ENCODE data around the gene DYRK3.
"Not testable (repeated sequence)": the region's sequence is repeated elsewhere in the genome, so short reads cannot be mapped to it uniquely, and the experiment has no call there.

DYRK3 gene

DNA sequence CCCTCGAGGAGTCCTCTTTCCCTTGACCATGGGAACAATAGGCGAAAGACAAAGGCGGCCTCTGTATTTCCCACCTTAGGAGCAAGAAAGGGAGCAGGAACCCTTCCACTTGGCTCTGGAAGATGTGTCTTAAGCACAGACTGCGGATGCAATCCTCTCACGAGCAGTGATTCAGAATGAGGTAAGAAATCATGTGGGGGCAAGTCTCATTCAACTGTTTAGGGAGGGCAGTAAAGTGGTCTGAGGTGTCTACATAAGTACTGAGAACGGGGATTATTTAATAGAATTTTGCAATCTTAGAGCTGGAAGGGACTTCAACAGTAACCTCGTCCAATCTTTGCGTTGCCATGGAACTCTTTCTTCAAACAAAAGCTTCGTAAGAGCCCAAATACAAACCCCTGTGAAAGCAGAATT lies 1.6 kb upstream of the DYRK3 start:
- DNase-seq = no peak

DNA sequence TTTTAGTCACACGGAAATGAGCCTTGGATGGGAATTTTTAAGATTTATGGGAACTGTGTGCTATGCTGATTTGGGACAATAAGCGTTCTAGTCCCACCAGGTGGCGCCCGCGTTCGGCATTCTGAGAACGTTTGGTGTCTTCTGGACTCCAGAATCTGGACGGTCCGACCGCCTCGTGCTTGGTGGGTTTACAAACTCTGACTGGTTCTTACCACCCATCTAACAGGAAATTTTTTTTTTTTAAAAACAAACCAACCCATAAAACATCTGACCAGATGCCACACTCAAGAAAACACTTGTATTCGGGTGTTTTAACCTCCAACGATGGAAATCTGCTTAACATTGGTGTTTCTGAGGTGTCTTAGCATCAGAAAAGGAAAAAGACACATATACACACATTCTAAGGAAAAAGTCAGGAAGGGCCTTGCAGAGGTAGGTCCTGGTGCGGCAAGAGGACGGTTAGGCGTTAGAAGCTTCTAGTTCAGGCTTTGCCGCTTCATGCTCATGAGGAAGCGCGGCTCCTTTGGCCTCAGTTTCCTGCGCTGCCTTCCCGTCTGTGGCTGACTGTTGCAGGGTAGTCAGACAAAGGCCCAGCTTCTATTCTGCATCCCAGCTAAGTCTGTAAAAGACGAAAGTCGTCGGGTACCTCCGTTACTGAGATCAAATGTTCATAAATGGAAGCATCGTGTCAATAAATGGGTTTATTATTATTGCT lies 814 bp upstream of the DYRK3 start:
- DNase-seq = peak; percentile 62 to 88

DNA sequence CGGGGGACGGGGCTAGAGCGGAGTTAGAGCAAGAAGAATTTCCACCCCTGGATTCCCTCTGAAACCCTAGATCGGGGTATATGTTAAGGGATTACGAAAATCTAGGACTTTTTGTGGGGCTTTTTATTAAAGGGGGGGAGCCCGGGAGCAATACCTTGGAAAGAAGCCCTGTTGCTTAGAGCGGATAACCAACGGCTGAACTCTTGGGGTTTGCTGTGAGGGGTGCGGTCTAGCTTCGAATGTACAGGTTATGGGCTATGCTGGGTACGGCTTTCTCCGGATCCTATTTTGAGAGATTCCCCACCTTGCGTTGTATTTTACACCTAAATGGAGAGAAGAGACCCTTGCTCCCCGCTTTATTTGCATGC lies 626 bp downstream of the DYRK3 start:
- no peak for DNase-seq

DNA sequence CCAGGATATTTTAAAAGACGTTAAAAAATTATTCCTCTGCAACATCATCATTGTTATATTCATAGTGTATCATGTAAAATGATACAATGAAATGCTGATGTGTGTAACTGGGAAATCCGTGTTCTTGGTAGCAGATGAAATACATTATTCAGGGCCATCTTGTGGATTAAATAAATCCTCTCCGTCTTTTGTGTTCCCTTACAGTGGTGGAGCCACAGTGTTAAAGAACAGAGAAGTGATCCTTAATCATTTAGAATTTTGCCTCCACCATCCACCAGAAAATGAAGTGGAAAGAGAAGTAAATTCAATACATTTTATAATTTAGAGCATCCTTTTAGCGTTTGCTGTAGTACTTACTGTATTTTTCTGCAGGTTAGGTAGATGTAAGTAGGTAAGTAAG lies 1.3 kb downstream of the DYRK3 start:
- no peak for DNase-seq

DNA sequence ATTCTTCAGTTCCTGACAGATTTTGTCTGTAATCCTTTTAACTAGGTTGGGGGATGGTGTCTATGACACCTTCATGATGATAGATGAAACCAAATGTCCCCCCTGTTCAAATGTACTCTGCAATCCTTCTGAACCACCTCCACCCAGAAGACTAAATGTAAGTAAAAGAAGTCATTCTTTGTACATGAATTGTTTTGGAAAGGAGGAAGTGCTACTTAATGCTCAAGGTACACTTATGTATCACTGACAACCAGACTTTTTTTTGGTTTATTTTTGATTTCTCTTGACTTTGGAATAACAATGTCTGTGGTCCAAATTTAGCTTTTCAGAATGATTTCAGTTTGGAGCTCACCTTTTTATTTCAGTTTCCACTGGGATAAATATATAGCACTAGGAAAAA lies 2.3 kb downstream of the DYRK3 start:
- DNase-seq = no peak

DNA sequence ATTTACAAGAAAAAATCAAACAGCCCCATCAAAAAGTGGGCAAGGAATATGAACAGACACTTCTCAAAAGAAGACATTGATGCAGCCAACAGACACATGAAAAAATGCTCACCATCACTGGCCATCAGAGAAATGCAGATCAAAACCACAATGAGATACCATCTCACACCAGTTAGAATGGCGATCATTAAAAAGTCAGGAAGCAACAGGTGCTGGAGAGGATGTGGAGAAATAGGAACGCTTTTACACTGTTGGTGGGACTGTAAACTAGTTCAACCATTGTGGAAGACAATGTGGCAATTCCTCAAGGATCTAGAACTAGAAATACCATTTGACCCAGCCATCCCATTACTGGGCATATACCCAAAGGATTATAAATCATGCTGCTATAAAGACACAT lies 6.7 kb downstream of the DYRK3 start:
- DNase-seq = not testable (repeated sequence)

DNA sequence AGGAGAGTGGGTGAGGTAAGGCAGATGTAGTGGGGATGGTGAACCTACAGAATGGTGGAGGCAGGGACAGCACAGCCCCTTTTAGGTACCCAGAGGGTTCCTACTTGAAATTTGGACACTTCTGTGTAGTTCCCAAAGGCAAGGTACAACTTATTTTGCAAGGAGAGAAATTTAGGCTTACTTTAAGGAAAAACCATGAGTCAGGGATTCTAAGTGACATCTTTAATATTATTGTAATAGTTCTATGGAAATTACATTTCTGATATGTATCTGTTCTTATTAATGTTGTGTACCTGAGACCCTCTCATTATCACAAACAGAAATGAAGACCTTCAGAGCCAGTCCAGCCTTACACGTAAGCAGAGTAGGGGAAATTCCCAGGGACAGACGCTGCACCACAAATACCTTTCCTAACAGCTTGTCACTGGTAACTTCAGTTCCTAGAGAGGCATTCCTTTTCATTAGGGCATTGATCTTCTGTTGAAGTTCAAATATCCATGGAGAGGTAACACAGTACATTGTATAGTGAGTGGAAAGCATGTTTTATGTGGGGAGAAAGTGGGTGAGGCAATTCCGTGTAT lies 7.9 kb downstream of the DYRK3 start:
- no peak for DNase-seq

DNA sequence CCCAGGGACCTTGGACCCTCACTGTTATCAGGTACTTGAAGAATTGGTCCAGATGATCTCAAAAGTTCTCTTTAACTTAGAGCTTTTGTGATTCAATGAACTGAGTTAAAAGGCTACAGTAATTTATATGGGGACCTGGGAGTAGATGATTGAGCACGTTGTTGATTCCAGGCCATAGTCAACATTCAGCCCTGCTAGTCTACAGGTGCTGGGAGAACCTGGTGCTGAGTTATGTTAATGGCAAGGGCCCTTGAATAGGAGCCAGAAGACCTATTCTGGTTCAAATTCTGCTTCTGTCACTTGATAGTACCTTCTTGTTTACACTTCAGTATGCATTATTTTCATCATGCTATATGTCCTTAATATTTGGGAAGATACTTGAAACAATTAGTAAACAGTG lies 11.2 kb downstream of the DYRK3 start:
- DNase-seq = no peak

DNA sequence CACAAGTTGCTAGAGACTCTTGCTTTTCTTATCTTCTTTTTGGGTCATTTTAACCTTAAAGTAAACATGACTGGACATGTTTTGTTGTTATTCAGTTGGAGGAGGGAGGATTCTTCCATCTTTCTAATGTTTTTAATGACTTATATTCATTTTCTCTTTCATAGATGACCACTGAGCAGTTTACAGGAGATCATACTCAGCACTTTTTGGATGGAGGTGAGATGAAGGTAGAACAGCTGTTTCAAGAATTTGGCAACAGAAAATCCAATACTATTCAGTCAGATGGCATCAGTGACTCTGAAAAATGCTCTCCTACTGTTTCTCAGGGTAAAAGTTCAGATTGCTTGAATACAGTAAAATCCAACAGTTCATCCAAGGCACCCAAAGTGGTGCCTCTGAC lies 11.9 kb downstream of the DYRK3 start:
- DNase-seq = no peak

DNA sequence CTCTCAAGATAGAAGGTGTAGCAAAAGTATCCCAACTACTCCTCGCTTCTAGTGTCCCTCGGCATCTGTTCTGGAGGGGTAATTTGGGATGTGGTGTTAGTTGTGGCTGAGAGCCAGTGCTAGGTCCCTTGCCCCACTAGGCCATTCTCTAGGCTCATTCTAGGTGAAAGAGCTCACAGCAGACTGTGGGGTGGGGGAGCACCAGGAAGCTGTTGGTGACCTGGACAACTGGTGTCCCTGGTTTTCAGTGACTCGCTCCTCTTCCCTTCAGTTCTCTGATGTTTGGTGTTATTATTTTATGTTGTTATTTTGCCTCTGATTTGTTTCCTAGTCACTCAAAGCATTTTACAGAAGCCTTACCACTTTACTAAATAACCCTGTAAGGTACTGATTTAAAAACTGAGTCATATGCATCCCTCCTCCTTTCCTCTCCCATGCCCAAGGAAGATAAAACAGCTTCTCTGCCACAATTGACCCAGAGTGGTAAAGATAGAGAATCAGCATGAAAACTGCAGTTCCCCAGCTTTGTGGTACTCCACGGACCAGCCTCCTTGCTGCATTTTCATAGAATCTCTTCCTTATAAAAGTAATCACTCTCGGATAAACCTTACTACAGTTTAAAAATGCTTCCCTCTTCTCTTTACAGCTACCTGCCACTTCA lies 14.1 kb downstream of the DYRK3 start:
- no peak for DNase-seq

DNA sequence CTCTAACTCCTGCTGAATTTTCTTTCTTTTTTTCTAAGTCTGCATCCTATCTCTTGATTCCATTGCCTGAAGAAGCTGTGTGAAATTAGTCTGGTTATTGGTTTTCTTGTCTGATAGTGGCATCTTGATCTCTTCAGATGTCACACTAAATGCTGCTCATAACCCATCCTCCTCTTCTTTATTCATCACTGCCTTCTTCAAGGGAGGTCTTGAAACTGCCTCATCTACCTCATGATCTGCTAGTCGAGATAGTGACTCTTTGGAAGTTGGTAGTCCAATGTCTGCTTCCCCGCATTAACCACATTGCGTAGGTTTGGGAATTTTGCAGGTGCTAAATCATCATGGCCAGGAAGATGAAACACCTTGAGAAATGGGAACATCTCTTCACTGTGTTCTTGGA lies 15.7 kb downstream of the DYRK3 start:
- DNase-seq = no peak

DNA sequence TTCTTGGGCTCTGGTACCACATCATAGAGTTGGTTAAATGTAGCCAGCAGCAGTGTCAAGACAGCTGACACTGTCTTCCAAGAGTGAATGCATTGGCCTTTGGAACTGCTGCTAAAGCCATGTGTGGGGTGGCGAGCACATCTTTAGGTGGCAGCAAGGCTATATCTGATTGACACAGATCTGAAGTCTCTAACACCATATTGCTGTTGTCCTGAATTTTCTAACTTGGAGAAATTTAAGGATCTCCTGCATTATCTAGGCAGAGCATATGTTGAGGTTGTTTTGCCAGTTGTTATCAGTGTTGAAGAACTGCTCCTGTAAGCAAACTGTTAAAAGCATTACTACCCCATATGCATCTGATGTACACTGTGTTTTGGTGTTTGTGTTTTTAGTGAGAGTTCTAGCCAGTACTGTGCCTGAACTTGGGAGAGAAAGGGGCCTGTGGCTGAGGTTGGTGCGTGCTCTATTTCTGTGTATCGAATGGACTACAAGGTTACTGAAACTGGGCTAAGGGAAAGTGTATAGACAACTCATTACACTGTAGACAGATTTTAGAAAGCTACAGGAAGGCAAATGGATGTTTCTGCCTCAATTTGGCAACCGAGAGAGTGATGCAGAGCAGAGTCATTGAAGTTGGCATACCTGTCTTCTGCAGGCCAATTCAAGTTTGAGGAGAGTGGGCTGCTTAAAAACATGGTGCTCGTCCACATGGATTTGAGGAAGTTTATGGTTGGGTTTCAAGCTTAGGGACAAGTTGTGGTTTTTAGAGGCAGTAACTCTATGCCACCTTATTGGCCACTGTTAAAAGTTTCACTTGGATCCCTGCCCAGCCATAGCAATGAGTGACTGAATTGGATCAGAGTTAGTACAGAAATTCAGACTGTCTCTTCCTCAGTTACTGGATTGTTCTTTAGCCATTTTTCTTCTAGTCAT lies 16.9 kb downstream of the DYRK3 start:
- no peak for DNase-seq

DNA sequence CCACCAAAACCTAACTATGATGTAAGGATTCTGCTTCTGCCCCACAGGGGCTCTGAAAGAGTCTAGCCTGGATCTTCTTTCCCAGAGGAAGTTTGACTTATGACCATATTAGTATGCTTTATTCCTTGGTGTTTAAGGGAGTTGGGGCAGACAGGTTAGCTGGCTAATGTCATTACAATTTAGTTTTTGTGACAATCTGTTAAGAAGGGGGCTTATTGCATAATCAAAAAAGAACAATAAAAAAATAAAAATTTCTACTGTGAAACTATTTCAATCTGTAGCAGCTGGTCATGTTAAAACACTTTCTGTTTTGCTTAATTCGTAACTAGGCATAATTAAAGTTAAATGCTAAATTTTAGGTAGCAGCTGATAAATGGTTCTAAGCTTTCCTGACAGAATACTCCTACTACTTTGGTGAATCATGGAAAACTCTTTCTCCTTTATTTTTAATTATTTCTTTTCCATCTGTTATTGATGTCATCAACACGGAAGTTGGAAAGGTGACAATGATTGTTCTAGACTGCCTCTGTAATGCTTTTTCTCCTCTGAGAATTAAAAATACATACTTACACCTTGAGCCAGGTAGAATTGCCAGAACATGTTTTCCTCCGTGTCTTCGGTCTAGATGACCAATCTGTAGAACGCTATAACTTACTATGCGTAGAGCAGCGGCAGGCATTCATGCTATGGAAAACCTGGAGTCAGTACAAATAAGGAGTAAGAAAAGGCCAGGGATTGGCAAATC lies 18.6 kb downstream of the DYRK3 start:
- DNase-seq = no peak

DNA sequence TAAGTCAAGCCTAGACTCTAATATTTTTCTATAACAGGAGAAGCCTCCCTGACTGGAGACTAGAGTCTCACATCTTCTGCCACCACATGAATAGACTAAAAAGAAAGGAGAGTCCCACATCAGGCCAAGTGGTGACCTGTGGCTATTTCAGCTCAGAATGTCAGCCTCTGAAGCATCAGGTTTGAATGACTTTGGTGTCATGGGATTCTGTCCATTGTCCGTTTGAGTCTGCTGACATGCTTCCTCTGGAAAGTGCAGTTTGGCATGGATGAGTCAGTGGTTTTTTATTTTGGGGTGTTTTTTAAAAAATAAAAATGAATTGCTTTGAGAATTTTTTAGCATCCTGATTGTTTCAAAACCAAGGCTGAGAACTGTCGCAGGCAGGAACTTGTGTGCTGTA lies 19.5 kb downstream of the DYRK3 start:
- DNase-seq = no peak

DNA sequence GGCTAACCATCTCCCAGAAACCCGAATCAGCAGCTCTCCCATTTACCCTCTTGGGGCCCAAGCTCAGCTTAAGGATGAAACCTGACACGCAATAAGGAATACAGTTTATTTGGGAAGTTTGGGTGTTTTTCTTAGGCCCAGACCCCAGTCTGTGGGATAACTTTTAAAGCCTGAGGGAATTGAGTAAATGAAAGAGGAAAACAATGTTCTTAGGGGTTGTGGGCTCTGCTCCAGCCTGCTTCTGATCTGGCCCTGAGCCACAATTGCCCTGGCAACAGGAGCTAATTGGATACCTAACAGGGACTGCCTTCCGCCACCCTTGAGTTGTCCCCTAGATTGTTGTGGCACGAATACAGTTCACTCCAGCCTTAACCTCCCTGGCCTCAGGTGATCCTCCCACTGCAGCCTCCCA lies 20.1 kb downstream of the DYRK3 start:
- DNase-seq = no peak

DNA sequence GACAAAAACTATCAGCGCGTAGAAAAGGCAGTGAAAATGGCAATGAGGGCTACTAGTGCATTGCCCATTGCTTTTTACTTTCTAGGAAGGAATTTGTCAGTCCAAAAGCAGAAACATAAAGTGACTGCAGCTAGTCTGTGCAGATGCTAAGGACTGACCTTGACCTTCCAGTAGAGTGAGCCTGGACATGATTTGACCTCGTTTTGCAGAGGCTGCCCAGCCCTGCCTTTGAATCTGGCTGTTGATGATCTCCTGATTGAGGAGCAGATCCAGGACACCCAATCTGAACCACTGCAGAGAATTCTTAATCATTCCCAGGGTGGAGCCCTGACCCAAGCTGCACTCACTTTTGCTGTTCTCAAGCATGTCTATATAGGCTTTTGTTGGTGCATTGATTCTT lies 21.6 kb downstream of the DYRK3 start:
- no peak for DNase-seq

DNA sequence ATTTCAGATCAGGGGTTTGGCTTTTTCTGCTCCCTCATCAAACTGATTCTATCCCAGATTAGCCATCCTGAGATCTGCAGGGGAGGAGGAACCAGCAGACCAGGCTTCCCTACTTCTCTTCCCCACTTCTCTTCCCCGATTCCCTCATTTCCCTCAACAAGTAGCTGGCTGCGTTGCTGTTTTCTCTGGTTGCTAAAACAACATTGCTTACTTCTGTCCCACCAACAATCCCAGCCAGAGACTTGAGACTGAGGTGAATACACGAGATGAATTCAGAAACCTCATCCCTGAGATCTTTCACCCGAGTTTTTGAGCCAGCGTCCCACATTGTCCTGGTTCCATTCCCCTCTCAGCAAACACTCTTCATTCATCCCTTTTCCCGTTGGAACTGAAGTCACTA lies 22.4 kb downstream of the DYRK3 start:
- DNase-seq = no peak

DNA sequence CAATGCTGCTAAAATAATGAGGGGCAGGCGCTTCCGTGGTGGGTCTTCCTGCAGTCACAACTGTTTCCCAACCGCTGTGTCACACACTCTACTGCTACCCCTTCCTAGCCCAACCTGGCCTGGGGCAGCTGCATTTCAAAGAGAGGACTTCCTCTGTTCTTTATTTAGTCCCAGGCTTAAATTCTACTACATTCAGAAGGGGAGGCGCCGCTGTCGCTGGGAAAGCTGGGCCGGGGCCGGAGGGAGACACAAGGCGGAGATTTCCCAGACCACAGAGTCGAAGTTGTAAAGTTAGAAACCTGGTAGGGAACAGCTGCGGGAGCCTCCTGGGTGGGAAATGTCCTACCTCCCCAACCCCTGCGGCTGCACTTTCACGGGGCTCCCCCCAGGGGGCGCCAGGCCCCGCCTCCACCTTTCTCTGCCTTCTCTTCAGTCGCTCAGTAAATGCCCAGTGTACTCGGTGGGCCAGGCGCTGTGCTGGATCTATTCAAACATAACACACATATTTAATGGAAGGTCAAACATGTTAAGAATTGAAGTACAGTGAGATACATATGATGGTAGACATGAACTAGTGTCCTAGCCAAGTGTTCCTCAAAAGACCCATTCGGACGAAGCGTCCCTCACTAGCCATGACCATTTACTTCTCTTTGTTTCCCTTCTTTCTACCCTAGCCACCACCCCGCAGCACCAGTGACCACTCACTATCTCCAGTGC lies 23.1 kb downstream of the DYRK3 start:
- DNase-seq = no peak

DNA sequence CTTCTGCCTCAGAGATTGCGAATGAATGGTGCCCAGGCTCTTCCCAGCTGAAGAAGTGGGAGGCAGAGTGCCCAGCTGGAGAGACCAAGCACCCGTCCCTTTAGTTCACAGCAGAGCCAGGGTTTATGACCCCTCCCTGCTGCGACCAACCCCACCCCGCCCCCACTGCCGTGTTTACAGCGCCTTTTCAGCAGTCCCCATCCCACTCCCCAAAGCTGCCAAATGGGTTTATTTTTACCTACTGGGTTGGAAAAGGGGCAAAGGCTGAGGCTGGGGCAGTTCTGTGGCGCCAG lies 23.6 kb downstream of the DYRK3 start:
- DNase-seq = no peak

DNA sequence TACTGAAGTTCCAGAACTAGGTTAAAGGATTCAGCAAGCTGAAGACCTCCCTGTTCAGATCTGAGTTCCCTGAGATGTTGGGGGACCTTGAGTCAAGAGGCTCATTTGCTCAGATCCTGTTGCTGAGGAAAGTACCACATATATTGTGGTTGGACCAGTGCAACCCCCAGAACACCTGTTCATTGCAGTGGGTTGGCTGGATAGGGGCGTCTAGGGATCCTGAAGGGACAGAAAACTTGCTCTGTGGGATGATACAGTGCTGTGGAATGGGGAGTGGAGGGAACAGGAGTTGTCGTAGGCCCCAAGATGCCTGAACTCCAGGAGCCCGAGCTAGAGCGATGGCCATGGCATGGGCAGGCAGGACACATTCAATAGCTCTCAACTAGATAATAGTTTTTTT lies 24.8 kb downstream of the DYRK3 start:
- no peak for DNase-seq

DNA sequence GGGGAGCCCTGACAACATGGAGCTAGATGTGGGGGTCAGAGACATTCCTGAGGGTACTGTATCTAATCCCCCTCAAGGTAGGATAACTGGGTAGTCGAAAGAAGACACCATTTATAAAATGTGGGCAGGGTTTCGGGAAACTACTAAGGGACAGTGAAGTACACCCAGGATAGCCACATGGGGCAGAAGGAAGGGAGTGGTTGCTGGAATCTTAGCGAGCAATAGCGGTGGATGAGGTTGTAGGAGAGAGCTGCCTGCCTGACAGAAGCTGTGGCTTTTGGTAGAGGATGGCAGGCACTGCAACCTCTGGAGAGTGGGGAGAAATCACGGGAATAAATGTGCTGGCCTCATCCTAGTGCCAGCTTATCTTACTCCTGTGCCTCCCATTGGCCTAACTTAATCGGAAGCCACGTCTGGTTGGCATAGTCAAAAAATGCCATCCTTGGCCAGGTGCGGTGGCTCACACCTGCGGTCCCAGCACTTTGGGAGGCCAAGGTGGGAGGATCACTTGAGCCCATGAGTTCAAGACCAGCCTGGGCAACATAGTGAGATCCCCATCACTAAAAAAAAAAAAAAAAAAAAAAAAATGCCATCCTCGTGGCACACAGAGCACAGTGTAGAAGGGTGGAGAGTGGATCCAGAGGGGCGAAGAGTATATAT lies 26.0 kb downstream of the DYRK3 start:
- no peak for DNase-seq

Measured in NCI-H1930 (cell line).